ENCODE data around the gene TOMM7. TPM values are rescaled to one million over a fixed set of nuclear protein-coding genes. Genes with fewer than 3 reads are reported as not detected.

Gene TOMM7
- 219 to 1,492 TPM (median 1,291 TPM) in 3 replicates for polyA plus RNA-seq
- polyA plus RNA-seq (2011; ENCODE audit: low read depth) = 1,072 TPM
- 405 and 430 TPM in 2 replicates for polyA plus RNA-seq (2011; cell fraction: cytosol; rRNA removed)
- polyA plus RNA-seq (2011; cell fraction: nucleus; rRNA removed) = 121 and 150 TPM in 2 replicates
- polyA plus RNA-seq (2012; ENCODE audit: low replicate concordance) = 605 and 921 TPM in 2 replicates
- 47.5 to 168 TPM (median 67.3 TPM) in 3 replicates for polyA minus RNA-seq
- 91.3 TPM for polyA minus RNA-seq (2011; cell fraction: cytosol; rRNA and poly(A)+ RNA removed)
- polyA minus RNA-seq (2011; cell fraction: nucleus; rRNA and poly(A)+ RNA removed) = 32.2 and 61.0 TPM in 2 replicates

- Histone ChIP-seq H3K9me1 (ENCODE audit: control insufficient read depth, extremely low read depth, insufficient read depth, low read length) (no peaks in the 10 kb centered on the region), H3K9me3 (ENCODE audit: control insufficient read depth, low read depth, low read length) (no peaks in the 10 kb centered on the region), H3K27ac (ENCODE audit: control insufficient read depth, insufficient read depth, low read length) (peak within 1 kb of the TSS; percentile 91), H3K36me3 (ENCODE audit: control insufficient read depth in 2 of 2, extremely low read depth in 1 of 2, insufficient read depth in 2 of 2, low read length in 2 of 2) (peaks cover 0 to 4% of the 10 kb centered on the region in 2 experiments), H3K27me3 (ENCODE audit: control insufficient read depth, extremely low read depth, insufficient read depth, low read length) (no peaks in the 10 kb centered on the region), H2AFZ (ENCODE audit: control insufficient read depth, low read length) (peak within 1 kb of the TSS; percentile 91), H3K9ac (ENCODE audit: control insufficient read depth, extremely low read depth, insufficient read depth, low read length) (peak within 1 kb of the TSS; percentile 95), H3K4me1 (ENCODE audit: control insufficient read depth, extremely low read depth, insufficient read depth, low read length) (peaks cover 8% of the 10 kb centered on the region), H4K20me1 (ENCODE audit: control insufficient read depth, extremely low read depth, insufficient read depth, low read length) (no peaks in the 10 kb centered on the region), H3K79me2 (ENCODE audit: control insufficient read depth, insufficient read depth, low read length) (peaks cover 43% of the 10 kb centered on the region), H3K4me2 (ENCODE audit: control insufficient read depth, extremely low read depth, insufficient read depth, low read depth, low read length) (peak within 1 kb of the TSS; percentile 79), H3K4me3 (ENCODE audit: control insufficient read depth in 2 of 3, extremely low read depth in 1 of 3, insufficient read depth in 2 of 3, low read depth in 1 of 3, low read length in 3 of 3) (peak within 1 kb of the TSS; percentile 80 to 99 (median 96))
- dilution Hi-C loops (cut with MboI; ENCODE audit: extremely low pct_ligation_motif_present, low sequenced_read_pairs) = no loop called here
- TF ChIP-seq CTCF (optimal IDR thresholded peaks at IDR 0.05 in 1 of 3, IDR thresholded peaks at IDR 0.05 in 1 of 3, conservative IDR thresholded peaks at IDR 0.05 in 1 of 3; ENCODE audit: extremely low read depth in 1 of 3, insufficient read depth in 2 of 3, low read length in 3 of 3) (peak in 1 of 3 experiments; percentile 75), EZH2 (IDR thresholded peaks at IDR 0.05; ENCODE audit: low read length) (no peak)
- FAIRE-seq (peak; percentile 93), DNase-seq (ENCODE audit: low read depth, low spot score) (peak; percentile 95)
Observed at GRCh38 chr7:22822486-22823141, at the start of gene TOMM7. Gene TOMM7 (minus strand): TSS chr7:22822849. CDS start chr7:22822779, 70 bp downstream.

- no peak for FAIRE-seq
- dilution Hi-C loops (cut with MboI; ENCODE audit: extremely low pct_ligation_motif_present, low sequenced_read_pairs) = no loop called here
- H3K79me2 ChIP-seq (ENCODE audit: control insufficient read depth, insufficient read depth, low read length) = no peaks in the 10 kb centered on the region
Observed at GRCh38 chr7:22872096-22872807, 49.6 kb upstream of the TOMM7 start.

More at GRCh38 chr7:22872096-22872807, 49.6 kb upstream of the TOMM7 start:
- Histone ChIP-seq H3K9ac (ENCODE audit: control insufficient read depth, extremely low read depth, insufficient read depth, low read length) (no peak overlapping the region), H3K9me1 (ENCODE audit: control insufficient read depth, extremely low read depth, insufficient read depth, low read length) (no peaks in the 10 kb centered on the region), H3K27me3 (ENCODE audit: control insufficient read depth, extremely low read depth, insufficient read depth, low read length) (no peaks in the 10 kb centered on the region), H3K4me1 (ENCODE audit: control insufficient read depth, extremely low read depth, insufficient read depth, low read length) (no peaks in the 10 kb centered on the region), H3K36me3 (ENCODE audit: control insufficient read depth in 2 of 2, extremely low read depth in 1 of 2, insufficient read depth in 2 of 2, low read length in 2 of 2) (peaks cover 0 to 1% of the 10 kb centered on the region in 2 experiments), H4K20me1 (ENCODE audit: control insufficient read depth, extremely low read depth, insufficient read depth, low read length) (no peaks in the 10 kb centered on the region), H3K4me3 (ENCODE audit: control insufficient read depth in 2 of 3, extremely low read depth in 1 of 3, insufficient read depth in 2 of 3, low read depth in 1 of 3, low read length in 3 of 3) (no peak overlapping the region), H3K4me2 (ENCODE audit: control insufficient read depth, extremely low read depth, insufficient read depth, low read depth, low read length) (no peak overlapping the region), H3K27ac (ENCODE audit: control insufficient read depth, insufficient read depth, low read length) (no peak overlapping the region), H2AFZ (ENCODE audit: control insufficient read depth, low read length) (no peak overlapping the region), H3K9me3 (ENCODE audit: control insufficient read depth, low read depth, low read length) (no peaks in the 10 kb centered on the region)
- no peak for TF ChIP-seq EZH2 (IDR thresholded peaks at IDR 0.05; ENCODE audit: low read length)
- TF ChIP-seq CTCF (optimal IDR thresholded peaks at IDR 0.05 in 1 of 3, IDR thresholded peaks at IDR 0.05 in 1 of 3, conservative IDR thresholded peaks at IDR 0.05 in 1 of 3; ENCODE audit: extremely low read depth in 1 of 3, insufficient read depth in 2 of 3, low read length in 3 of 3) = no peak
- no peak for DNase-seq (ENCODE audit: low read depth, low spot score)
